ENCODE results near the gene SIAH2. TPM values are rescaled to one million over a fixed set of nuclear protein-coding genes. Genes with fewer than 3 reads are reported as not detected.

Gene SIAH2
- total RNA-seq, 1 donor from 2014 or later: 18.2 TPM

DNA sequence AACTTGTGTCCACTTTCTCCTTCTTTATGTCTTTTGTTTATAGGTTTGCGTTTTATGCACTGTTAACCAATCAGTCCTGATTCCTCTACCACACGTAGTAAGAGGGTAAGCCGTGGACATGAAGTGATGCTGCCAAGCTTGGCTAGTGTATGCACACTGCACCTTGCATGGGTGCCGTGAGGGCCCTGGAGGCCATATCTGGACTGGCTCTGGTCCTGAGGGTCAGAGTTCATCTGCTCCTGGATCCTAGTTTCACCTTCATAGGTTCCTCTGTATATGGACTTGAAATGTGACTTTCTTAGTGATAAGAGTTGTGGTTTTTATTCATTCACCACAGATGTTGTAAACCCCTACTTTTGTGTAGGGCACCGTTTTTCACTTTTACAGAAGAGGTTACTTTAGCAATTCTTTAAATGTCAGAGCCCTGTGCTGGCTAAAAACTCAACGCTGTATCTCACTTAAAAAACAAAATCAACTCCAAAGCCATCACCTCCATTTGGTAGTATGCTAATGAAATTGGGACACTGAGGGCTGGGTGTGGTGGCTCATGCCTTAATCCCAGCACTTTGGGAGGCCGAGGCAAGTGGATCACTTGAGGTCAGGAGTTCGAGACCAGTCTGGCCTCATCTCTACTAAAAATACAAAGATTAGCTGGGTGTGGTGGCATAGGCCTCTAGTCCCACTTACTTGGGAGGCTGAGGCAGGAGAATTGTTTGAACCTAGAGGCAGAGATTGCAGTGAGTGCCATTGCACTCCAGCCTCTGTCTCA, 22.9 kb downstream of the SIAH2 start:
- Mint-ChIP-seq H3K4me1 (ENCODE audit: unreplicated experiment) (peaks cover 27% of the 10 kb centered on the region), H3K9me3 (no peaks in the 10 kb centered on the region), H3K27me3 (no peaks in the 10 kb centered on the region), H3K36me3 (peaks cover 16% of the 10 kb centered on the region), H3K27ac (no peak overlapping the region), H3K4me3 (no peak overlapping the region)
- no peak for TF ChIP-seq CTCF (conservative IDR thresholded peaks at IDR 0.05)
- DNase-seq (ENCODE audit: extremely low spot score, unreplicated experiment): no peak

GRCh38 chr3:150739200-150739863, 23.6 kb downstream of the SIAH2 start:
- H3K27me3 Mint-ChIP-seq: no peaks in the 10 kb centered on the region
- no peak overlapping the region for H3K27ac Mint-ChIP-seq
- TF ChIP-seq CTCF (conservative IDR thresholded peaks at IDR 0.05): no peak
- DNase-seq (ENCODE audit: extremely low spot score, unreplicated experiment): no peak
- H3K36me3 Mint-ChIP-seq: peaks cover 16% of the 10 kb centered on the region
- peaks cover 29% of the 10 kb centered on the region for H3K4me1 Mint-ChIP-seq (ENCODE audit: unreplicated experiment)
- H3K4me3 Mint-ChIP-seq: no peak overlapping the region
- H3K9me3 Mint-ChIP-seq: no peaks in the 10 kb centered on the region

DNA sequence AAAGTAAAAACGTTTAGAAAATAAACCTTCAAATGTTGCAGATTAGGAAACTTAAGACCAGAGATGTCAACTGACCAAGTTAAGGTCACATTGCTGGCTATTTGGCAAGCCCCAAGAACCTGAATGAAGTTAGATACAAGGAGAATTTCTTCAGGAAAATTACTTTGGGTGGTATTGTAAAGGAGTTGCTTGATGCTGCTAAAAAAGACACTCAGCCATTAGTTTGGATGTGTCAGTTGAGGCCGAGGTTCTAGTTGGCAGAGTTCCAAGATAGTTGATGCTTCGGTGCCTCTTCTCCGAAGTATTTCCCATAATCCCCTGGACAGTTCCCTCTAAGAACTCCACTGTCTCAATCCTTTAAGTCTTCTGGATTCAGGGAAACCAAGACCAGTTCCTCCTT, 24.3 kb downstream of the SIAH2 start:
- H3K27ac Mint-ChIP-seq: peak overlapping the region; percentile 64

GRCh38 chr3:150737874-150738679, 24.9 kb downstream of the SIAH2 start:
- H3K27ac Mint-ChIP-seq: peak overlapping the region; percentile 64
- no peak for TF ChIP-seq CTCF (conservative IDR thresholded peaks at IDR 0.05)
- H3K4me1 Mint-ChIP-seq (ENCODE audit: unreplicated experiment): peaks cover 17% of the 10 kb centered on the region
- no peaks in the 10 kb centered on the region for H3K27me3 Mint-ChIP-seq
- no peaks in the 10 kb centered on the region for H3K9me3 Mint-ChIP-seq
- no peak for DNase-seq (ENCODE audit: extremely low spot score, unreplicated experiment)
- no peak overlapping the region for H3K4me3 Mint-ChIP-seq
- H3K36me3 Mint-ChIP-seq: peaks cover 16% of the 10 kb centered on the region

More for the DNA sequence above, 24.3 kb downstream of the SIAH2 start:
- peaks cover 23% of the 10 kb centered on the region for H3K4me1 Mint-ChIP-seq (ENCODE audit: unreplicated experiment)
- H3K4me3 Mint-ChIP-seq: no peak overlapping the region
- no peak for DNase-seq (ENCODE audit: extremely low spot score, unreplicated experiment)
- no peaks in the 10 kb centered on the region for H3K27me3 Mint-ChIP-seq
- no peak for TF ChIP-seq CTCF (conservative IDR thresholded peaks at IDR 0.05)
- H3K9me3 Mint-ChIP-seq: no peaks in the 10 kb centered on the region
- H3K36me3 Mint-ChIP-seq: peaks cover 16% of the 10 kb centered on the region

- no peak for DNase-seq (ENCODE audit: extremely low spot score, unreplicated experiment)
- H3K4me3 Mint-ChIP-seq: no peak overlapping the region
- H3K27me3 Mint-ChIP-seq: no peaks in the 10 kb centered on the region
- H3K36me3 Mint-ChIP-seq: peaks cover 9% of the 10 kb centered on the region
- peaks cover 17% of the 10 kb centered on the region for H3K4me1 Mint-ChIP-seq (ENCODE audit: unreplicated experiment)
- no peak for TF ChIP-seq CTCF (conservative IDR thresholded peaks at IDR 0.05)
- peak overlapping the region; percentile 16 for H3K27ac Mint-ChIP-seq
- H3K9me3 Mint-ChIP-seq: no peaks in the 10 kb centered on the region
Measured at GRCh38 chr3:150736903-150737832, 25.8 kb downstream of the SIAH2 start.
